ENCODE data around the gene ZNF3. TPM values are rescaled to one million over a fixed set of nuclear protein-coding genes. Genes with fewer than 3 reads are reported as not detected.

ZNF3 gene
- total RNA-seq, 2 donors from 2014 or later = 20.5 to 21.4 TPM

DNA sequence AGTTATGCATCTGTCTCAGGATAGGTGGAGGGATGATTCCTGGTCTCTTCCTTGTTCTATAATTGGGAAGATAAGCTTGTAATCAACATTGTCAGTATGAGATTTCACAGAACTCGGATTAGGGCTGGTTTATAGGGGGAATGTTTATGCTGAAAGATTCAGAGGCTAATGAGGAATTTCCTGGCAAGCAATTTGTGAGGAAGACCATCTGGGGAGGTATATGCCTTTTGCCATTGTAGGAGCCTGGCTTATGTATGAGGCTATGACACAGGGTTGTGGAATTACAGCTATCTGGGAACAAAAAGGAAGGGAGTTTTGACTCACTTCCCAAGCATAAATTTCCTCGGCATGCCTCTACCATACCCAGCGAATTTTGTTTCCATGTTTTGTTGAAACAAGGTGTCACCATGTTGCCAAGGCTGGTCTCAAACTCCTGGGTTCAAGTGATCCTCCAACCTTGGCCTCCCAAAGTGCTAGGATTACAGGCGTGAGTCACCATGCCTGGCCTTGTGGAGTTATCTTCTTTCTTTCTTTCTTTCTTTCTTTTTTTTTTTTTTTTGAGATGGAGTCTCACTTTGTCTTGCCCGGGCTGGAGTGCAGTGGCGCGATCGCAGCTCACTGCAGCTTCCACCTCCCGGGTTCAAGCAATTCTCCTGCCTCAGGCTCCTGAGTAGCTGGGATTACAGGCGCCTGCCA, 5.7 kb upstream of the ZNF3 start:
- no peaks in the 10 kb centered on the region for H3K9me3 ChIP-seq
- no peak overlapping the region for H3K4me3 ChIP-seq
- H3K4me1 ChIP-seq (replicated peaks) = peaks cover 4% of the 10 kb centered on the region
- TF ChIP-seq, protein P1, sequence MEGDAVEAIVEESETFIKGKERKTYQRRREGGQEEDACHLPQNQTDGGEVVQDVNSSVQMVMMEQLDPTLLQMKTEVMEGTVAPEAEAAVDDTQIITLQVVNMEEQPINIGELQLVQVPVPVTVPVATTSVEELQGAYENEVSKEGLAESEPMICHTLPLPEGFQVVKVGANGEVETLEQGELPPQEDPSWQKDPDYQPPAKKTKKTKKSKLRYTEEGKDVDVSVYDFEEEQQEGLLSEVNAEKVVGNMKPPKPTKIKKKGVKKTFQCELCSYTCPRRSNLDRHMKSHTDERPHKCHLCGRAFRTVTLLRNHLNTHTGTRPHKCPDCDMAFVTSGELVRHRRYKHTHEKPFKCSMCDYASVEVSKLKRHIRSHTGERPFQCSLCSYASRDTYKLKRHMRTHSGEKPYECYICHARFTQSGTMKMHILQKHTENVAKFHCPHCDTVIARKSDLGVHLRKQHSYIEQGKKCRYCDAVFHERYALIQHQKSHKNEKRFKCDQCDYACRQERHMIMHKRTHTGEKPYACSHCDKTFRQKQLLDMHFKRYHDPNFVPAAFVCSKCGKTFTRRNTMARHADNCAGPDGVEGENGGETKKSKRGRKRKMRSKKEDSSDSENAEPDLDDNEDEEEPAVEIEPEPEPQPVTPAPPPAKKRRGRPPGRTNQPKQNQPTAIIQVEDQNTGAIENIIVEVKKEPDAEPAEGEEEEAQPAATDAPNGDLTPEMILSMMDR (IDR thresholded peaks at IDR 0.05) = no peak
- TF ChIP-seq POLR2A (IDR thresholded peaks at IDR 0.05) (no peak), POLR2AphosphoS5 (IDR thresholded peaks at IDR 0.05) (no peak)
- no peak overlapping the region for H3K27ac ChIP-seq
- intact Hi-C loops (cut with DNase I) = loop anchor here (5.0 kb wide), 1 partner anchor 40 kb away; the partner anchor contains the start of gene MBLAC1
- H3K36me3 ChIP-seq = peaks cover 0 to 13% of the 10 kb centered on the region in 2 donors
- no peaks in the 10 kb centered on the region for H3K27me3 ChIP-seq (replicated peaks; ENCODE audit: insufficient read depth)
- DNase-seq (ENCODE audit: low spot score) = no peak
- 84% methylated on average over 10 of the region's 10 CpGs for WGBS

GRCh38 chr7:100085515-100085914, 4.0 kb upstream of the ZNF3 start:
- no peaks in the 10 kb centered on the region for H3K9me3 ChIP-seq
- TF ChIP-seq POLR2A (IDR thresholded peaks at IDR 0.05) (no peak), POLR2AphosphoS5 (IDR thresholded peaks at IDR 0.05) (no peak)
- TF ChIP-seq, protein P1 (IDR thresholded peaks at IDR 0.05) = no peak
- WGBS = 58% methylated on average over 3 of the region's 3 CpGs
- no peaks in the 10 kb centered on the region for H3K27me3 ChIP-seq (replicated peaks; ENCODE audit: insufficient read depth)
- no peak for DNase-seq (ENCODE audit: low spot score)
- H3K4me1 ChIP-seq (replicated peaks) = peaks cover 6% of the 10 kb centered on the region
- H3K36me3 ChIP-seq = no peaks in the 10 kb centered on the region
- no peak overlapping the region for H3K4me3 ChIP-seq
- no peak overlapping the region for H3K27ac ChIP-seq
- intact Hi-C loops (cut with DNase I) = loop anchor here (5.0 kb wide), 1 partner anchor 42 kb away; the partner anchor contains the start of gene MBLAC1

- no peak for TF ChIP-seq POLR2AphosphoS5 (IDR thresholded peaks at IDR 0.05)
- no peak for TF ChIP-seq POLR2A (IDR thresholded peaks at IDR 0.05)
- TF ChIP-seq, protein P1 (IDR thresholded peaks at IDR 0.05) = no peak
- no peaks in the 10 kb centered on the region for H3K9me3 ChIP-seq
- no peaks in the 10 kb centered on the region for H3K36me3 ChIP-seq
- WGBS = 60% methylated on average over 4 of the region's 4 CpGs
- DNase-seq (ENCODE audit: low spot score) = no peak
- peaks cover 10% of the 10 kb centered on the region for H3K4me1 ChIP-seq (replicated peaks)
- H3K27me3 ChIP-seq (replicated peaks; ENCODE audit: insufficient read depth) = no peaks in the 10 kb centered on the region
- intact Hi-C loops (cut with DNase I) = no loop called here
- H3K4me3 ChIP-seq = no peak overlapping the region
- H3K27ac ChIP-seq = peak overlapping the region in 1 of 2 donors; percentile 82
Measured at GRCh38 chr7:100082978-100083377, 1.5 kb upstream of the ZNF3 start.

DNA sequence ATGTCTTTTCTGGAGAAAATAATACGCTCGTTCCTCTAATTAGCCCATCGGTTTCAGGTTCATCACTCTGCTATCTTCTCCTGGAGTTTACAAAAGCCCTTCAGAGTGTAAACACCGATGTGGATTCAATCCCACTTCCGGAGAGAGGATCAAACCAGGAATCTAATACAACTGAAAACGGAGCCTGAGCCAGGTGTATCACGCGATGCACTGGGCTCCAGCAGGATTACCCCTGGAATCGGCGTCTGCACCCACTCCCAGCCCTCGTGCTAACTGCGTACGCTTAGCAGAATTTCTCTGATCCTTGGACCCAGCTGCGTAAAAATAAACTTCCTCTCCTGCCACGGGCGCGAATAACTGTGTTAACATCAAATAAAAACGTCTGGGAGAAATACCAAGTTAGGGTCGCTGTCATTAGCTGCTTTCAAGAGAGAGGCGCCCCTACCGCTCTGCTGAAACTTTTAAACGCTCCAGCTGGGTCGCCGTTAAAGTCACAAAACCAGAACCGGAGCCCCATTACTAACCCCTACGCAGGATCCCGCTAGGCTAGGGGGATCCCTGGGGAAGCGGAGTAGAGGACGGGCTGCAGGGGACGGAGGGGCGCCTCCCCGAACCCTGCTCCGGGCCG, 502 bp downstream of the ZNF3 start:
- no peaks in the 10 kb centered on the region for H3K9me3 ChIP-seq
- peak overlapping the region; percentile 67 to 93 for H3K4me3 ChIP-seq
- no peaks in the 10 kb centered on the region for H3K27me3 ChIP-seq (replicated peaks; ENCODE audit: insufficient read depth)
- intact Hi-C loops (cut with DNase I) = loop anchor here (2.0 kb wide), 2 partner anchors 66 to 86 kb away; partner anchors contain the start of gene ZKSCAN1
- no peak for TF ChIP-seq POLR2AphosphoS5 (IDR thresholded peaks at IDR 0.05)
- TF ChIP-seq POLR2A (IDR thresholded peaks at IDR 0.05) = no peak
- TF ChIP-seq, protein P1 (IDR thresholded peaks at IDR 0.05) = no peak
- H3K4me1 ChIP-seq (replicated peaks) = peaks cover 10% of the 10 kb centered on the region
- peak overlapping the region; percentile 76 to 82 for H3K27ac ChIP-seq
- 2% methylated on average over 25 of the region's 34 CpGs for WGBS
- no peaks in the 10 kb centered on the region for H3K36me3 ChIP-seq
- no peak for DNase-seq (ENCODE audit: low spot score)

Data from prostate gland (tissue), 2 donors.